ENCODE measurements around the gene DGAT2. TPM values are rescaled to one million over a fixed set of nuclear protein-coding genes. Genes with fewer than 3 reads are reported as not detected.

The DGAT2 gene
- total and polyA plus RNA-seq, 4 donors, result 57.2 to 152 (median 108) TPM

GRCh38 chr11:75841739-75842138, 73.2 kb downstream of the DGAT2 start (continued):
- TF ChIP-seq, protein P1, sequence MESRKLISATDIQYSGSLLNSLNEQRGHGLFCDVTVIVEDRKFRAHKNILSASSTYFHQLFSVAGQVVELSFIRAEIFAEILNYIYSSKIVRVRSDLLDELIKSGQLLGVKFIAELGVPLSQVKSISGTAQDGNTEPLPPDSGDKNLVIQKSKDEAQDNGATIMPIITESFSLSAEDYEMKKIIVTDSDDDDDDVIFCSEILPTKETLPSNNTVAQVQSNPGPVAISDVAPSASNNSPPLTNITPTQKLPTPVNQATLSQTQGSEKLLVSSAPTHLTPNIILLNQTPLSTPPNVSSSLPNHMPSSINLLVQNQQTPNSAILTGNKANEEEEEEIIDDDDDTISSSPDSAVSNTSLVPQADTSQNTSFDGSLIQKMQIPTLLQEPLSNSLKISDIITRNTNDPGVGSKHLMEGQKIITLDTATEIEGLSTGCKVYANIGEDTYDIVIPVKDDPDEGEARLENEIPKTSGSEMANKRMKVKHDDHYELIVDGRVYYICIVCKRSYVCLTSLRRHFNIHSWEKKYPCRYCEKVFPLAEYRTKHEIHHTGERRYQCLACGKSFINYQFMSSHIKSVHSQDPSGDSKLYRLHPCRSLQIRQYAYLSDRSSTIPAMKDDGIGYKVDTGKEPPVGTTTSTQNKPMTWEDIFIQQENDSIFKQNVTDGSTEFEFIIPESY (IDR thresholded peaks at IDR 0.05), result no peak
- TF ChIP-seq MAX (IDR thresholded peaks at IDR 0.05), result no peak

- Histone ChIP-seq H3K4me3 (ENCODE audit: low read depth in 1 of 3, low read length in 3 of 3) (no peak overlapping the region), H3K36me3 (ENCODE audit: control insufficient read depth in 4 of 4, insufficient read depth in 3 of 4, low read depth in 1 of 4, low read length in 3 of 4) (no peaks in the 10 kb centered on the region), H3K27ac (ENCODE audit: low read depth in 1 of 2, low read length in 2 of 2) (no peak overlapping the region), H3K9me3 (ENCODE audit: control insufficient read depth in 4 of 4, low read length in 3 of 4) (no peaks in the 10 kb centered on the region), H3K27me3 (ENCODE audit: control insufficient read depth in 4 of 4, insufficient read depth in 4 of 4, low read length in 3 of 4) (no peaks in the 10 kb centered on the region), H3K9ac (ENCODE audit: low read depth in 1 of 2, low read length in 2 of 2) (no peak overlapping the region), H3K4me1 (ENCODE audit: control insufficient read depth in 4 of 4, insufficient read depth in 4 of 4, low read length in 3 of 4) (peaks cover 0 to under 1% (median 0%) of the 10 kb centered on the region in 4 donors)
- DNase-seq (ENCODE audit: low spot score), result no peak
- TF ChIP-seq TAF1 (conservative IDR thresholded peaks at IDR 0.05), result no peak
- TF ChIP-seq RAD21 (IDR thresholded peaks at IDR 0.05), result no peak
- TF ChIP-seq EGR1 (IDR thresholded peaks at IDR 0.05; ENCODE audit: low read depth in 2 of 2), result no peak
- TF ChIP-seq CTCF (IDR thresholded peaks at IDR 0.05; ENCODE audit: low read depth, low read length, missing input control), result no peak
- TF ChIP-seq, protein P1 (IDR thresholded peaks at IDR 0.05), result no peak
- no peak for TF ChIP-seq HNF4A (conservative IDR thresholded peaks at IDR 0.05)
- TF ChIP-seq RXRA (IDR thresholded peaks at IDR 0.05), result no peak
- TF ChIP-seq SP1 (IDR thresholded peaks at IDR 0.05), result no peak
- TF ChIP-seq ATF3 (IDR thresholded peaks at IDR 0.05), result no peak
- no peak for TF ChIP-seq YY1 (IDR thresholded peaks at IDR 0.05)
- no peak for TF ChIP-seq FOXA2 (IDR thresholded peaks at IDR 0.05)
Measured at GRCh38 chr11:75845324-75845723, 76.7 kb downstream of the DGAT2 start.

GRCh38 chr11:75849894-75850293, 81.3 kb downstream of the DGAT2 start:
- Histone ChIP-seq H3K4me1 (ENCODE audit: control insufficient read depth in 4 of 4, insufficient read depth in 4 of 4, low read length in 3 of 4) (no peaks in the 10 kb centered on the region), H3K36me3 (ENCODE audit: control insufficient read depth in 4 of 4, insufficient read depth in 3 of 4, low read depth in 1 of 4, low read length in 3 of 4) (peaks cover 0 to 3% (median 0%) of the 10 kb centered on the region in 4 donors), H3K27me3 (ENCODE audit: control insufficient read depth in 4 of 4, insufficient read depth in 4 of 4, low read length in 3 of 4) (no peaks in the 10 kb centered on the region), H3K27ac (ENCODE audit: low read depth in 1 of 2, low read length in 2 of 2) (no peak overlapping the region), H3K4me3 (ENCODE audit: low read depth in 1 of 3, low read length in 3 of 3) (no peak overlapping the region), H3K9ac (ENCODE audit: low read depth in 1 of 2, low read length in 2 of 2) (no peak overlapping the region), H3K9me3 (ENCODE audit: control insufficient read depth in 4 of 4, low read length in 3 of 4) (no peaks in the 10 kb centered on the region)
- TF ChIP-seq SP1 (IDR thresholded peaks at IDR 0.05) (no peak), RAD21 (IDR thresholded peaks at IDR 0.05) (no peak), RXRA (IDR thresholded peaks at IDR 0.05) (no peak)
- DNase-seq (ENCODE audit: low spot score), result no peak

Measured in liver (tissue), 9 donors.